Measurements from ENCODE around the gene CDH4. TPM values are rescaled to one million over a fixed set of nuclear protein-coding genes. Genes with fewer than 3 reads are reported as not detected.

The CDH4 gene
- total RNA-seq, 1 experiment from 2014 or later = not detected

- TF ChIP-seq TCF7L2 (IDR thresholded peaks at IDR 0.05; ENCODE audit: low read depth, low read length) (no peak), POLR2AphosphoS5 (IDR thresholded peaks at IDR 0.05; ENCODE audit: low read depth, low read length) (no peak), SIN3A (IDR thresholded peaks at IDR 0.05; ENCODE audit: borderline replicate concordance, insufficient read depth, low read depth, low read length) (no peak)
- CTCF ChIA-PET = no interaction called here
- DNase-seq (ENCODE audit: low read depth, low spot score) = no peak
- Histone ChIP-seq H3K4me3 (ENCODE audit: low read depth in 2 of 2, low read length in 2 of 2) (no peak overlapping the region), H3K9me3 (ENCODE audit: control insufficient read depth, insufficient read depth, low read depth, low read length) (no peaks in the 10 kb centered on the region), H3K27ac (ENCODE audit: low read length) (no peak overlapping the region), H3K36me3 (ENCODE audit: control insufficient read depth, insufficient read depth, low read length) (no peaks in the 10 kb centered on the region), H3K27me3 (ENCODE audit: control insufficient read depth, insufficient read depth, low read length) (peaks cover 12% of the 10 kb centered on the region), H3K4me1 (ENCODE audit: control insufficient read depth, insufficient read depth, low read length) (no peaks in the 10 kb centered on the region)
- POLR2A ChIA-PET = no interaction called here
- intact Hi-C loops (cut with micrococcal nuclease; ENCODE audit: unreplicated experiment) (no loop called here), in situ Hi-C loops (cut with HindIII; ENCODE audit: low pct_unique_long_range_greater_than_20kb, low sequenced_read_pairs) (no loop called here)
- ATAC-seq = no peak
- BruUV-seq (replicated peaks) = no TSS peak
Observed at GRCh38 chr20:61766921-61767610, 515.0 kb downstream of the CDH4 start.

GRCh38 chr20:61767761-61768494 is 515.9 kb downstream of the CDH4 start:
- CTCF ChIA-PET = no interaction called here
- Histone ChIP-seq H3K27me3 (ENCODE audit: control insufficient read depth, insufficient read depth, low read length) (peaks cover 9% of the 10 kb centered on the region), H3K9me3 (ENCODE audit: control insufficient read depth, insufficient read depth, low read depth, low read length) (no peaks in the 10 kb centered on the region), H3K27ac (ENCODE audit: low read length) (no peak overlapping the region), H3K36me3 (ENCODE audit: control insufficient read depth, insufficient read depth, low read length) (no peaks in the 10 kb centered on the region), H3K4me1 (ENCODE audit: control insufficient read depth, insufficient read depth, low read length) (no peaks in the 10 kb centered on the region), H3K4me3 (ENCODE audit: low read depth in 2 of 2, low read length in 2 of 2) (no peak overlapping the region)
- no peak for DNase-seq (ENCODE audit: low read depth, low spot score)
- ATAC-seq = no peak
- no peak for TF ChIP-seq POLR2AphosphoS5 (IDR thresholded peaks at IDR 0.05; ENCODE audit: low read depth, low read length)
- TF ChIP-seq TCF7L2 (IDR thresholded peaks at IDR 0.05; ENCODE audit: low read depth, low read length) = no peak
- TF ChIP-seq SIN3A (IDR thresholded peaks at IDR 0.05; ENCODE audit: borderline replicate concordance, insufficient read depth, low read depth, low read length) = no peak
- no TSS peak for BruUV-seq (replicated peaks)
- intact Hi-C loops (cut with micrococcal nuclease; ENCODE audit: unreplicated experiment) = no loop called here
- in situ Hi-C loops (cut with HindIII; ENCODE audit: low pct_unique_long_range_greater_than_20kb, low sequenced_read_pairs) = no loop called here
- POLR2A ChIA-PET = no interaction called here

- H3K4me1 ChIP-seq (ENCODE audit: control insufficient read depth, insufficient read depth, low read length) = no peaks in the 10 kb centered on the region
- ChIA-PET POLR2A (no interaction called here), CTCF (no interaction called here)
- ATAC-seq (no peak), DNase-seq (ENCODE audit: low read depth, low spot score) (no peak)
- H3K9me3 ChIP-seq (ENCODE audit: control insufficient read depth, insufficient read depth, low read depth, low read length) = no peaks in the 10 kb centered on the region
- TF ChIP-seq REST (IDR thresholded peaks at IDR 0.05; ENCODE audit: insufficient read depth in 1 of 2, low read depth in 2 of 2, low read length in 1 of 2) = no peak
- no peak for TF ChIP-seq POLR2AphosphoS5 (IDR thresholded peaks at IDR 0.05; ENCODE audit: low read depth, low read length)
- TF ChIP-seq TCF7L2 (IDR thresholded peaks at IDR 0.05; ENCODE audit: low read depth, low read length) = no peak
- TF ChIP-seq CTCF (IDR thresholded peaks at IDR 0.05) = no peak
- peaks cover 9% of the 10 kb centered on the region for H3K27me3 ChIP-seq (ENCODE audit: control insufficient read depth, insufficient read depth, low read length)
- no peak overlapping the region for H3K4me3 ChIP-seq (ENCODE audit: low read depth in 2 of 2, low read length in 2 of 2)
- intact Hi-C loops (cut with micrococcal nuclease; ENCODE audit: unreplicated experiment) = no loop called here
- in situ Hi-C loops (cut with HindIII; ENCODE audit: low pct_unique_long_range_greater_than_20kb, low sequenced_read_pairs) = no loop called here
- no TSS peak for BruUV-seq (replicated peaks)
- H3K36me3 ChIP-seq (ENCODE audit: control insufficient read depth, insufficient read depth, low read length) = no peaks in the 10 kb centered on the region
- H3K27ac ChIP-seq (ENCODE audit: low read length) = no peak overlapping the region
Observed at GRCh38 chr20:61768571-61769285, 516.7 kb downstream of the CDH4 start.
